WTC11 (cell line): ENCODE results near the gene DROSHA. TPM values are rescaled to one million over a fixed set of nuclear protein-coding genes. Genes with fewer than 3 reads are reported as not detected.

ENCODE experiments used
- ATAC-seq: fragments of 200-7000 bp; cut with Tn5 transposase; 2 replicates; pipeline ENCODE4 v1.10.0; 2021; ENCODE audit warnings: mild to moderate bottlenecking, moderate library complexity
- CTCF ChIA-PET: fragments of 300-600 bp; sonication (Branson Sonifier 250); formaldehyde crosslinking; loops from one replicate; lab custom pipeline; 2021; ENCODE audit warnings: antibody characterized with exemption; lab: Charles Lee
- POLR2A ChIA-PET: fragments of 350-600 bp; sonication (Branson Sonifier 250); formaldehyde crosslinking; loops from one replicate; lab custom pipeline; 2021; ENCODE audit warnings: antibody characterized with exemption; lab: Charles Lee
- DNase-seq: peaks from one replicate; pipeline ENCODE4 v3.0.0; 2021; ENCODE audit warnings: low spot score
- H3K27ac Mint-ChIP-seq: 2 replicates; pipeline ENCODE4 v1.8.0; 2021; ENCODE audit warnings: mixed read lengths
- H3K27me3 Mint-ChIP-seq: 2 replicates; pipeline ENCODE4 v1.8.0; 2021; ENCODE audit warnings: low read depth, mild to moderate bottlenecking, moderate library complexity, mixed read lengths
- H3K36me3 Mint-ChIP-seq: 2 replicates; pipeline ENCODE4 v1.8.0; 2021; ENCODE audit warnings: mixed read lengths
- H3K4me1 Mint-ChIP-seq: 2 replicates; pipeline ENCODE4 v1.8.0; 2022; ENCODE audit warnings: mixed read lengths
- H3K4me3 Mint-ChIP-seq: 2 replicates; pipeline ENCODE4 v1.8.0; 2021; ENCODE audit warnings: mild to moderate bottlenecking, moderate library complexity, mixed read lengths
- H3K9me3 Mint-ChIP-seq: 2 replicates; pipeline ENCODE4 v1.8.0; 2021; ENCODE audit warnings: mixed read lengths
- ARID4B ChIP-seq: sonication (generic); formaldehyde crosslinking; IDR thresholded peaks from 2 replicates; pipeline ENCODE4 v1.8.0; 2023; ENCODE audit warnings: missing genetic modification reagents, mild to moderate bottlenecking, borderline replicate concordance
- ATF6 ChIP-seq: sonication (generic); formaldehyde crosslinking; IDR thresholded peaks from 2 replicates; pipeline ENCODE4 v1.8.1; 2023; ENCODE audit warnings: mild to moderate bottlenecking, missing genetic modification reagents
- CREM ChIP-seq: sonication (generic); formaldehyde crosslinking; IDR thresholded peaks from 2 replicates; pipeline ENCODE4 v1.8.1; 2022; ENCODE audit warnings: mild to moderate bottlenecking, missing genetic modification reagents, moderate library complexity
- ERG ChIP-seq: fragments of 250-450 bp; sonication (Bioruptor Pico); IDR thresholded peaks from 2 replicates; pipeline ENCODE4 v1.8.0; 2021; ENCODE audit warnings: mild to moderate bottlenecking
- ETV6 ChIP-seq: sonication (generic); formaldehyde crosslinking; IDR thresholded peaks from 2 replicates; pipeline ENCODE4 v1.8.1; 2022; ENCODE audit warnings: mild to moderate bottlenecking, missing genetic modification reagents
- GABPB1 ChIP-seq: sonication (generic); formaldehyde crosslinking; IDR thresholded peaks from 2 replicates; pipeline ENCODE4 v1.8.1; 2023; ENCODE audit warnings: mild to moderate bottlenecking, missing genetic modification reagents
- JAZF1 ChIP-seq: fragments of 250-450 bp; sonication (Bioruptor Pico); IDR thresholded peaks from 2 replicates; pipeline ENCODE4 v1.9.0; 2021; ENCODE audit warnings: moderate library complexity, mild to moderate bottlenecking, inconsistent platforms
- JUN ChIP-seq: sonication (generic); formaldehyde crosslinking; IDR thresholded peaks from 2 replicates; pipeline ENCODE4 v1.8.0; 2023; ENCODE audit warnings: mild to moderate bottlenecking, missing genetic modification reagents
- KAT7 ChIP-seq: sonication (generic); formaldehyde crosslinking; IDR thresholded peaks from 2 replicates; pipeline ENCODE4 v1.8.1; 2023; ENCODE audit warnings: missing genetic modification reagents, mild to moderate bottlenecking, borderline replicate concordance
- OVOL2 ChIP-seq: fragments of 250-450 bp; sonication (Bioruptor Pico); IDR thresholded peaks from 2 replicates; pipeline ENCODE4 v1.9.0; 2021; ENCODE audit warnings: mild to moderate bottlenecking, borderline replicate concordance
- PRRX2 ChIP-seq: fragments of 250-450 bp; sonication (Bioruptor Pico); IDR thresholded peaks from 2 replicates; pipeline ENCODE4 v1.8.0; 2021; ENCODE audit warnings: mild to moderate bottlenecking
- SMAD4 ChIP-seq: sonication (generic); formaldehyde crosslinking; IDR thresholded peaks from 2 replicates; pipeline ENCODE4 v1.8.0; 2022; ENCODE audit warnings: mild to moderate bottlenecking, missing genetic modification reagents
- SP1 ChIP-seq: sonication (generic); formaldehyde crosslinking; conservative IDR thresholded peaks from 2 replicates; pipeline ENCODE4 v1.8.1; 2022; ENCODE audit warnings: missing genetic modification reagents
- ZNF263 ChIP-seq: sonication (generic); formaldehyde crosslinking; IDR thresholded peaks from 2 replicates; pipeline ENCODE4 v1.8.1; 2022; ENCODE audit warnings: low read depth, mild to moderate bottlenecking, moderate library complexity, missing genetic modification reagents
- ZNF281 ChIP-seq: sonication (generic); formaldehyde crosslinking; IDR thresholded peaks from 2 replicates; pipeline ENCODE4 v1.8.0; 2023; ENCODE audit warnings: mild to moderate bottlenecking, missing genetic modification reagents
- ZNF317 ChIP-seq: sonication (generic); formaldehyde crosslinking; IDR thresholded peaks from 2 replicates; pipeline ENCODE4 v1.8.1; 2023; ENCODE audit warnings: low read depth, mild to moderate bottlenecking, moderate library complexity, missing genetic modification reagents, borderline replicate concordance
- total RNA-seq: library from RNA; stranded (reverse); gene quantifications from 3 replicates; pipeline ENCODE4 v1.2.3, GENCODE V29; 2021

Gene DROSHA
- total RNA-seq, 1 experiment from 2014 or later: 125 TPM

- TF ChIP-seq ARID4B (CRISPR knock-in tag) (no peak), PRRX2 (CRISPR knock-in tag) (no peak), ATF6 (CRISPR knock-in tag) (no peak), JAZF1 (CRISPR knock-in tag) (no peak), ZNF281 (CRISPR knock-in tag) (no peak)
- TF ChIP-seq, all 79 proteins: peak for 0
These were observed 27.4 kb downstream of the DROSHA start (continued) for GRCh38 chr5:31504529-31504928.

- H3K4me1 Mint-ChIP-seq: no peaks in the 10 kb centered on the region
- H3K36me3 Mint-ChIP-seq: peaks cover 64% of the 10 kb centered on the region
- H3K27ac Mint-ChIP-seq: no peak overlapping the region
- no peaks in the 10 kb centered on the region for H3K27me3 Mint-ChIP-seq
- DNase-seq (no peak), ATAC-seq (no peak)
- ChIA-PET POLR2A (no interaction called here), CTCF (no interaction called here)
- no peaks in the 10 kb centered on the region for H3K9me3 Mint-ChIP-seq
- no peak overlapping the region for H3K4me3 Mint-ChIP-seq
- TF ChIP-seq GABPB1 (CRISPR knock-in tag) (no peak), JUN (CRISPR knock-in tag) (no peak), OVOL2 (CRISPR knock-in tag) (no peak), SMAD4 (CRISPR knock-in tag) (no peak)
These were observed 29.4 kb downstream of the DROSHA start for GRCh38 chr5:31502506-31502905.

- TF ChIP-seq ZNF263 (CRISPR knock-in tag): no peak
- H3K4me3 Mint-ChIP-seq: no peak overlapping the region
- no peak overlapping the region for H3K27ac Mint-ChIP-seq
- no peak for DNase-seq
- no peaks in the 10 kb centered on the region for H3K4me1 Mint-ChIP-seq
- POLR2A ChIA-PET: no interaction called here
- H3K27me3 Mint-ChIP-seq: no peaks in the 10 kb centered on the region
- CTCF ChIA-PET: no interaction called here
- no peak for ATAC-seq
- peaks cover 78% of the 10 kb centered on the region for H3K36me3 Mint-ChIP-seq
- no peaks in the 10 kb centered on the region for H3K9me3 Mint-ChIP-seq
These were observed 31.6 kb downstream of the DROSHA start for GRCh38 chr5:31500256-31500655.

GRCh38 chr5:31496891-31497290 is 35.0 kb downstream of the DROSHA start:
- H3K4me1 Mint-ChIP-seq: peaks cover 22% of the 10 kb centered on the region
- DNase-seq: no peak
- H3K4me3 Mint-ChIP-seq: no peak overlapping the region
- ChIA-PET POLR2A (no interaction called here), CTCF (no interaction called here)
- H3K27me3 Mint-ChIP-seq: no peaks in the 10 kb centered on the region
- peaks cover 63% of the 10 kb centered on the region for H3K36me3 Mint-ChIP-seq
- no peak overlapping the region for H3K27ac Mint-ChIP-seq
- ATAC-seq: no peak
- H3K9me3 Mint-ChIP-seq: no peaks in the 10 kb centered on the region
- TF ChIP-seq SP1 (no peak), CREM (CRISPR knock-in tag) (no peak), ATF6 (CRISPR knock-in tag) (no peak), ZNF317 (CRISPR knock-in tag) (no peak), ERG (CRISPR knock-in tag) (no peak), KAT7 (CRISPR knock-in tag) (no peak), ETV6 (no peak)
